Esophagus muscularis mucosa (tissue), 4 donors: ENCODE results near the gene MYCBP2. TPM values are rescaled to one million over a fixed set of nuclear protein-coding genes. Genes with fewer than 3 reads are reported as not detected.

Experiments used
- DNase-seq: peaks from one replicate; pipeline ENCODE4 v3.0.0-alpha.2; 2017; ENCODE audit errors: extremely low spot score
- H3K27ac ChIP-seq, 4 donors: fragments of 200-600 bp; sonication (generic); replicated peaks in 1 of 4; 1 replicate in 3 of 4; 2 replicates in 1 of 4; pipeline ENCODE4 v1.5.1; 2016 to 2019; ENCODE audit warnings: mild to moderate bottlenecking in 1 of 4
- H3K27me3 ChIP-seq, 4 donors: fragments of 200-600 bp; sonication (generic); one replicate each; pipeline versions ENCODE4 v1.5.1 to v1.6.0; 2016 to 2019
- H3K36me3 ChIP-seq, 4 donors: fragments of 200-600 bp; sonication (generic); one replicate each; pipeline ENCODE4 v1.5.1; 2016 to 2019
- H3K4me1 ChIP-seq, 4 donors: fragments of 200-600 bp; sonication (generic); one replicate each; pipeline ENCODE4 v1.5.1; 2016 to 2019
- H3K4me3 ChIP-seq, 4 donors: fragments of 200-600 bp; sonication (generic); 1 replicate in 2 of 4; 2 replicates in 2 of 4; pipeline ENCODE4 v1.5.1; 2016 to 2019; ENCODE audit warnings: mild to moderate bottlenecking in 4 of 4, moderate library complexity in 1 of 4
- H3K9me3 ChIP-seq, 4 donors: fragments of 200-600 bp; sonication (generic); 1 replicate in 3 of 4; 2 replicates in 1 of 4; pipeline ENCODE4 v1.5.1; 2016 to 2019
- CTCF ChIP-seq, 3 experiments: fragments of 200-600 bp in 2 of 3; fragments of 450-650 bp in 1 of 3; sonication (generic) in 2 of 3; IDR thresholded peaks; one replicate each; pipeline ENCODE4 v1.5.1; 2017 to 2019; ENCODE audit warnings: antibody characterized with exemption in 3 of 3, mild to moderate bottlenecking in 2 of 3, moderate library complexity in 1 of 3
- EP300 ChIP-seq: sonication (generic); formaldehyde crosslinking; IDR thresholded peaks from one replicate; pipeline ENCODE4 v1.6.1; 2017; ENCODE audit warnings: antibody characterized with exemption
- POLR2A ChIP-seq: fragments of 450-650 bp; IDR thresholded peaks from one replicate; pipeline ENCODE4 v1.6.1; 2017; ENCODE audit warnings: antibody characterized with exemption, moderate library complexity, mild to moderate bottlenecking, low read depth
- POLR2AphosphoS5 ChIP-seq, 2 donors: sonication (generic); formaldehyde crosslinking; IDR thresholded peaks; one replicate each; pipeline ENCODE4 v1.6.1; 2017; ENCODE audit warnings: antibody characterized with exemption in 2 of 2
- WGBS: methylation state at CpG from one replicate; pipeline ENCODE4 v1.1.5; 2018; 5-methylcytosine and 5-hydroxymethylcytosine counted together
- intact Hi-C: fragments of 100-400 bp; cut with DNase I; formaldehyde crosslinking; loops from one replicate; pipeline ENCODE4 v1.15.1; 2023
- total RNA-seq, 4 donors: library from RNA; depleted of rRNA; stranded (reverse); fragments of >200 nt; gene quantifications; one replicate each; pipeline versions ENCODE4 v1.1.0 to v1.2.1, GENCODE V29; 2016

MYCBP2 gene
- total RNA-seq, 4 donors from 2014 or later: 96.1 to 117 (median 108) TPM

GRCh38 chr13:77084755-77085154 is 242.1 kb downstream of the MYCBP2 start:
- Histone ChIP-seq H3K27me3 (no peaks in the 10 kb centered on the region), H3K27ac (no peak overlapping the region), H3K4me1 (no peaks in the 10 kb centered on the region), H3K9me3 (no peaks in the 10 kb centered on the region), H3K36me3 (peaks cover 21 to 75% (median 59%) of the 10 kb centered on the region in 4 donors), H3K4me3 (no peak overlapping the region)
- no peak for DNase-seq
- intact Hi-C loops: no loop called here
- TF ChIP-seq CTCF (IDR thresholded peaks at IDR 0.05): no peak
- TF ChIP-seq POLR2A: no peak
- TF ChIP-seq EP300: no peak
- no peak for TF ChIP-seq POLR2AphosphoS5 (IDR thresholded peaks at IDR 0.05)
- 100% methylated on average over 2 of the region's 2 CpGs for WGBS

- no peak overlapping the region for H3K27ac ChIP-seq
- DNase-seq: no peak
- no peak overlapping the region for H3K4me3 ChIP-seq
- H3K36me3 ChIP-seq: peaks cover 24 to 98% (median 77%) of the 10 kb centered on the region in 4 donors
- H3K27me3 ChIP-seq: no peaks in the 10 kb centered on the region
- no peaks in the 10 kb centered on the region for H3K4me1 ChIP-seq
- no peak for TF ChIP-seq EP300
- no peak for TF ChIP-seq CTCF (IDR thresholded peaks at IDR 0.05)
- no peak for TF ChIP-seq POLR2A
- no peak for TF ChIP-seq POLR2AphosphoS5 (IDR thresholded peaks at IDR 0.05)
- intact Hi-C loops: loop anchor here (10.0 kb wide), 1 partner anchor 95 kb away; no protein-coding TSS in a partner anchor
- H3K9me3 ChIP-seq: no peaks in the 10 kb centered on the region
Measured at GRCh38 chr13:77079902-77080413, 246.9 kb downstream of the MYCBP2 start.

- no peaks in the 10 kb centered on the region for H3K9me3 ChIP-seq
- 90% methylated on average over 2 of the region's 2 CpGs for WGBS
- H3K27me3 ChIP-seq: no peaks in the 10 kb centered on the region
- H3K27ac ChIP-seq: no peak overlapping the region
- TF ChIP-seq CTCF (IDR thresholded peaks at IDR 0.05) (no peak), POLR2A (no peak), POLR2AphosphoS5 (IDR thresholded peaks at IDR 0.05) (no peak), EP300 (no peak)
- peaks cover 25 to 78% (median 47%) of the 10 kb centered on the region in 4 donors for H3K36me3 ChIP-seq
- H3K4me1 ChIP-seq: no peaks in the 10 kb centered on the region
- no peak overlapping the region for H3K4me3 ChIP-seq
- DNase-seq: no peak
- intact Hi-C loops: no loop called here
Measured at GRCh38 chr13:77067519-77067918, 259.4 kb downstream of the MYCBP2 start.

GRCh38 chr13:77065461-77066147 is 261.3 kb downstream of the MYCBP2 start:
- Histone ChIP-seq H3K36me3 (peaks cover 39 to 96% (median 59%) of the 10 kb centered on the region in 4 donors), H3K4me1 (no peaks in the 10 kb centered on the region), H3K4me3 (no peak overlapping the region), H3K27me3 (no peaks in the 10 kb centered on the region), H3K9me3 (no peaks in the 10 kb centered on the region), H3K27ac (no peak overlapping the region)
- no peak for TF ChIP-seq POLR2AphosphoS5 (IDR thresholded peaks at IDR 0.05)
- no peak for TF ChIP-seq CTCF (IDR thresholded peaks at IDR 0.05)
- no peak for TF ChIP-seq POLR2A
- TF ChIP-seq EP300: no peak
- intact Hi-C loops: no loop called here
- DNase-seq: no peak
- WGBS: 68% methylated on average over 5 of the region's 5 CpGs
